PC-3 (cell line): ENCODE results near the gene BRIP1.

Source experiments
- EZH2 ChIP-seq: fragments of 300-600 bp; sonication (generic); IDR thresholded peaks from one replicate; pipeline ENCODE4 v1.6.1; 2017; ENCODE audit warnings: antibody characterized with exemption, mild to moderate bottlenecking, low read length; ENCODE audit not compliant: unreplicated experiment
- EZH2phosphoT487 ChIP-seq: fragments of 300-600 bp; sonication (generic); IDR thresholded peaks from 2 replicates; pipeline ENCODE4 v1.6.1; 2018; ENCODE audit warnings: mild to moderate bottlenecking, antibody characterized with exemption, low read length, borderline replicate concordance
- TF ChIP-seq, protein P1 (sequence below): fragments of 300-600 bp; sonication (generic); conservative IDR thresholded peaks from 2 replicates; pipeline ENCODE4 v1.5.1; 2017; ENCODE audit warnings: antibody characterized with exemption, low read depth, mild to moderate bottlenecking, low read length

DNA sequence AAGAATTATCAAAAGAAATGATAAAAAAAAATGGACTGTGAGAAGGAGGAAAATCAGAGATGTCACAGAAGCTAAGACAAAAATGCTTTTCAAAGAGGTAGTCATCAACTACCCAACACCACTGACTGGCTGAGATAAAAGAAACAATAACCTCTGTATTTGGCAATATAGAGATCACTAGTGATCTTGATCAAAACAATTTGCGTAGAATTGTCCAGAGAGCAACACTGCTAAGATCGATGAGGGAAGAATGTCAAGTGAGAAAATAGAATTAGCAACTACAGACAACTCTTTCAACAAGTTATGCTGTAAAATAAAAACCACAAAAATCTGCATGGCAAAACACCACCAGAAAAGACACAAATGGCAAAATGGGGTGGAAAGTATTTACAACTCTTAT, 66.0 kb downstream of the BRIP1 start:
- TF ChIP-seq, protein P1, sequence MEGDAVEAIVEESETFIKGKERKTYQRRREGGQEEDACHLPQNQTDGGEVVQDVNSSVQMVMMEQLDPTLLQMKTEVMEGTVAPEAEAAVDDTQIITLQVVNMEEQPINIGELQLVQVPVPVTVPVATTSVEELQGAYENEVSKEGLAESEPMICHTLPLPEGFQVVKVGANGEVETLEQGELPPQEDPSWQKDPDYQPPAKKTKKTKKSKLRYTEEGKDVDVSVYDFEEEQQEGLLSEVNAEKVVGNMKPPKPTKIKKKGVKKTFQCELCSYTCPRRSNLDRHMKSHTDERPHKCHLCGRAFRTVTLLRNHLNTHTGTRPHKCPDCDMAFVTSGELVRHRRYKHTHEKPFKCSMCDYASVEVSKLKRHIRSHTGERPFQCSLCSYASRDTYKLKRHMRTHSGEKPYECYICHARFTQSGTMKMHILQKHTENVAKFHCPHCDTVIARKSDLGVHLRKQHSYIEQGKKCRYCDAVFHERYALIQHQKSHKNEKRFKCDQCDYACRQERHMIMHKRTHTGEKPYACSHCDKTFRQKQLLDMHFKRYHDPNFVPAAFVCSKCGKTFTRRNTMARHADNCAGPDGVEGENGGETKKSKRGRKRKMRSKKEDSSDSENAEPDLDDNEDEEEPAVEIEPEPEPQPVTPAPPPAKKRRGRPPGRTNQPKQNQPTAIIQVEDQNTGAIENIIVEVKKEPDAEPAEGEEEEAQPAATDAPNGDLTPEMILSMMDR = no peak
- no peak for TF ChIP-seq EZH2phosphoT487
- no peak for TF ChIP-seq EZH2
